Fibroblast of skin of left biceps (primary cell): Measurements from ENCODE around the gene PAX8.

Experiments
- DNase-seq, 2 experiments: peaks; one replicate each; pipeline ENCODE4 v3.0.0-alpha.2; 2013; ENCODE audit warnings: low read depth in 2 of 2

Gene PAX8

GRCh38 chr2:113169002-113169530 is 109.7 kb downstream of the PAX8 start:
- no peak for DNase-seq

- DNase-seq, result no peak
Observed at GRCh38 chr2:113167962-113168340, 110.8 kb downstream of the PAX8 start.

- DNase-seq, result no peak
Observed at GRCh38 chr2:113167115-113167932, 111.4 kb downstream of the PAX8 start.

- DNase-seq, result no peak
Observed at GRCh38 chr2:113166187-113166645, 112.5 kb downstream of the PAX8 start.
